ENCODE data around the gene LILRA6.
A peak's percentile ranks its signal among the peaks of the same experiment; 100 is the strongest.
"Not testable (repeated sequence)": the region's sequence is repeated elsewhere in the genome, so short reads cannot be mapped to it uniquely, and the experiment has no call there.

The LILRA6 gene

GRCh38 chr19:54219702-54220101 lies 22.9 kb downstream of the LILRA6 start:
- Histone ChIP-seq H3K36me3 (ENCODE audit: control insufficient read depth in 1 of 2, insufficient read depth in 2 of 2, low read depth in 1 of 2, low read length in 2 of 2) (peaks cover 13 to 17% of the 10 kb centered on the region in 2 experiments), H3K4me1 (ENCODE audit: control insufficient read depth, insufficient read depth, low read depth, low read length) (peaks cover 25% of the 10 kb centered on the region), H3K79me1 (replicated peaks; ENCODE audit: low read length, poor library complexity, severe bottlenecking) (peaks cover 13% of the 10 kb centered on the region), H3K27me3 (ENCODE audit: control insufficient read depth in 1 of 2, insufficient read depth in 1 of 2, low read length in 2 of 2) (peaks cover 4 to 13% of the 10 kb centered on the region in 2 experiments)
- not testable (repeated sequence) for H2BK5ac ChIP-seq (ENCODE audit: low read depth, low read length, poor library complexity, severe bottlenecking); H3K9me3 ChIP-seq (ENCODE audit: control insufficient read depth, low read length); H3K23ac ChIP-seq (ENCODE audit: low read length in 2 of 2); H4K8ac ChIP-seq (ENCODE audit: low read length); H2BK120ac ChIP-seq (ENCODE audit: low read depth, low read length); H2AK5ac ChIP-seq (ENCODE audit: low read length, severe bottlenecking); H4K91ac ChIP-seq (ENCODE audit: low read length); H2BK12ac ChIP-seq (ENCODE audit: low read length in 2 of 2); H3K9ac ChIP-seq (ENCODE audit: low read length); H3K4me3 ChIP-seq (ENCODE audit: insufficient read depth in 1 of 2, low read depth in 1 of 2, low read length in 2 of 2); DNase-seq; H2BK15ac ChIP-seq (ENCODE audit: low read depth, poor library complexity, severe bottlenecking); H2AFZ ChIP-seq (ENCODE audit: low read depth, low read length); H3K18ac ChIP-seq (ENCODE audit: low read depth in 1 of 2, low read length in 2 of 2); H3K14ac ChIP-seq (ENCODE audit: low read length in 2 of 2); H3K4me2 ChIP-seq (ENCODE audit: low read length, poor library complexity, severe bottlenecking); H3K4ac ChIP-seq (ENCODE audit: low read depth in 1 of 2, low read length in 2 of 2); H3K27ac ChIP-seq (ENCODE audit: low read length, poor library complexity, severe bottlenecking)
- WGBS: 100% methylated on average over 1 of the region's 5 CpGs

GRCh38 chr19:54218960-54219661 lies 23.5 kb downstream of the LILRA6 start:
- no peak overlapping the region for H4K91ac ChIP-seq (ENCODE audit: low read length)

GRCh38 chr19:54218259-54218658 lies 24.3 kb downstream of the LILRA6 start:
- DNase-seq: no peak
- Histone ChIP-seq H3K23ac (ENCODE audit: low read length in 2 of 2) (no peak overlapping the region), H3K27me3 (ENCODE audit: control insufficient read depth in 1 of 2, insufficient read depth in 1 of 2, low read length in 2 of 2) (peaks cover 4 to 7% of the 10 kb centered on the region in 2 experiments), H3K4me2 (ENCODE audit: low read length, poor library complexity, severe bottlenecking) (no peak overlapping the region), H2AK5ac (ENCODE audit: low read length, severe bottlenecking) (no peak overlapping the region), H3K9ac (ENCODE audit: low read length) (no peak overlapping the region), H3K79me1 (replicated peaks; ENCODE audit: low read length, poor library complexity, severe bottlenecking) (peaks cover 16% of the 10 kb centered on the region), H3K27ac (ENCODE audit: low read length, poor library complexity, severe bottlenecking) (no peak overlapping the region), H3K18ac (ENCODE audit: low read depth in 1 of 2, low read length in 2 of 2) (no peak overlapping the region), H3K36me3 (ENCODE audit: control insufficient read depth in 1 of 2, insufficient read depth in 2 of 2, low read depth in 1 of 2, low read length in 2 of 2) (peaks cover 14 to 17% of the 10 kb centered on the region in 2 experiments), H3K4me3 (ENCODE audit: insufficient read depth in 1 of 2, low read depth in 1 of 2, low read length in 2 of 2) (no peak overlapping the region), H2AFZ (ENCODE audit: low read depth, low read length) (no peak overlapping the region), H3K4me1 (ENCODE audit: control insufficient read depth, insufficient read depth, low read depth, low read length) (peaks cover 25% of the 10 kb centered on the region), H3K4ac (ENCODE audit: low read depth in 1 of 2, low read length in 2 of 2) (no peak overlapping the region), H4K91ac (ENCODE audit: low read length) (no peak overlapping the region), H2BK5ac (ENCODE audit: low read depth, low read length, poor library complexity, severe bottlenecking) (no peak overlapping the region), H2BK12ac (ENCODE audit: low read length in 2 of 2) (no peak overlapping the region), H4K8ac (ENCODE audit: low read length) (no peak overlapping the region), H3K14ac (ENCODE audit: low read length in 2 of 2) (no peak overlapping the region), H2BK15ac (ENCODE audit: low read depth, poor library complexity, severe bottlenecking) (no peak overlapping the region), H3K9me3 (ENCODE audit: control insufficient read depth, low read length) (no peaks in the 10 kb centered on the region), H2BK120ac (ENCODE audit: low read depth, low read length) (no peak overlapping the region)
- WGBS: 96% methylated on average over 7 of the region's 8 CpGs

More at GRCh38 chr19:54218960-54219661, 23.5 kb downstream of the LILRA6 start:
- H3K9me3 ChIP-seq (ENCODE audit: control insufficient read depth, low read length): no peaks in the 10 kb centered on the region
- no peak overlapping the region for H2AK5ac ChIP-seq (ENCODE audit: low read length, severe bottlenecking)
- H3K4ac ChIP-seq (ENCODE audit: low read depth in 1 of 2, low read length in 2 of 2): no peak overlapping the region
- no peak overlapping the region for H3K14ac ChIP-seq (ENCODE audit: low read length in 2 of 2)
- no peak for DNase-seq
- H2BK120ac ChIP-seq (ENCODE audit: low read depth, low read length): no peak overlapping the region
- peaks cover 4 to 13% of the 10 kb centered on the region in 2 experiments for H3K27me3 ChIP-seq (ENCODE audit: control insufficient read depth in 1 of 2, insufficient read depth in 1 of 2, low read length in 2 of 2)
- H3K27ac ChIP-seq (ENCODE audit: low read length, poor library complexity, severe bottlenecking): no peak overlapping the region
- no peak overlapping the region for H2BK15ac ChIP-seq (ENCODE audit: low read depth, poor library complexity, severe bottlenecking)
- peak overlapping the region in 1 of 2 experiments; percentile 17 for H3K4me3 ChIP-seq (ENCODE audit: insufficient read depth in 1 of 2, low read depth in 1 of 2, low read length in 2 of 2)
- no peak overlapping the region for H2BK5ac ChIP-seq (ENCODE audit: low read depth, low read length, poor library complexity, severe bottlenecking)
- peaks cover 13 to 17% of the 10 kb centered on the region in 2 experiments for H3K36me3 ChIP-seq (ENCODE audit: control insufficient read depth in 1 of 2, insufficient read depth in 2 of 2, low read depth in 1 of 2, low read length in 2 of 2)
- H3K4me2 ChIP-seq (ENCODE audit: low read length, poor library complexity, severe bottlenecking): no peak overlapping the region
- H3K79me1 ChIP-seq (replicated peaks; ENCODE audit: low read length, poor library complexity, severe bottlenecking): peaks cover 13% of the 10 kb centered on the region
- peaks cover 25% of the 10 kb centered on the region for H3K4me1 ChIP-seq (ENCODE audit: control insufficient read depth, insufficient read depth, low read depth, low read length)
- H4K8ac ChIP-seq (ENCODE audit: low read length): no peak overlapping the region
- H3K18ac ChIP-seq (ENCODE audit: low read depth in 1 of 2, low read length in 2 of 2): no peak overlapping the region
- no peak overlapping the region for H2AFZ ChIP-seq (ENCODE audit: low read depth, low read length)
- H3K23ac ChIP-seq (ENCODE audit: low read length in 2 of 2): no peak overlapping the region
- WGBS: 97% methylated on average over 23 of the region's 27 CpGs
- H3K9ac ChIP-seq (ENCODE audit: low read length): no peak overlapping the region
- no peak overlapping the region for H2BK12ac ChIP-seq (ENCODE audit: low read length in 2 of 2)

GRCh38 chr19:54217517-54218247 lies 24.9 kb downstream of the LILRA6 start:
- not testable (repeated sequence) for H4K91ac ChIP-seq (ENCODE audit: low read length); H3K27ac ChIP-seq (ENCODE audit: low read length, poor library complexity, severe bottlenecking); H3K27me3 ChIP-seq (ENCODE audit: control insufficient read depth in 1 of 2, insufficient read depth in 1 of 2, low read length in 2 of 2); H3K4me2 ChIP-seq (ENCODE audit: low read length, poor library complexity, severe bottlenecking); H2AK5ac ChIP-seq (ENCODE audit: low read length, severe bottlenecking); DNase-seq; H3K4me3 ChIP-seq (ENCODE audit: insufficient read depth in 1 of 2, low read depth in 1 of 2, low read length in 2 of 2); H3K9ac ChIP-seq (ENCODE audit: low read length); H3K23ac ChIP-seq (ENCODE audit: low read length in 2 of 2); H3K18ac ChIP-seq (ENCODE audit: low read depth in 1 of 2, low read length in 2 of 2); H3K4ac ChIP-seq (ENCODE audit: low read depth in 1 of 2, low read length in 2 of 2); H3K9me3 ChIP-seq (ENCODE audit: control insufficient read depth, low read length); H4K8ac ChIP-seq (ENCODE audit: low read length); H2BK12ac ChIP-seq (ENCODE audit: low read length in 2 of 2); H2BK5ac ChIP-seq (ENCODE audit: low read depth, low read length, poor library complexity, severe bottlenecking); H3K14ac ChIP-seq (ENCODE audit: low read length in 2 of 2); H2AFZ ChIP-seq (ENCODE audit: low read depth, low read length); H2BK15ac ChIP-seq (ENCODE audit: low read depth, poor library complexity, severe bottlenecking); H2BK120ac ChIP-seq (ENCODE audit: low read depth, low read length)
- peaks cover 16 to 17% of the 10 kb centered on the region in 2 experiments for H3K36me3 ChIP-seq (ENCODE audit: control insufficient read depth in 1 of 2, insufficient read depth in 2 of 2, low read depth in 1 of 2, low read length in 2 of 2)
- H3K79me1 ChIP-seq (replicated peaks; ENCODE audit: low read length, poor library complexity, severe bottlenecking): peaks cover 17% of the 10 kb centered on the region
- WGBS: 71% methylated on average over 14 of the region's 20 CpGs
- peaks cover 24% of the 10 kb centered on the region for H3K4me1 ChIP-seq (ENCODE audit: control insufficient read depth, insufficient read depth, low read depth, low read length)
